ENCODE measurements around the gene EXOC2.

The EXOC2 gene

DNA sequence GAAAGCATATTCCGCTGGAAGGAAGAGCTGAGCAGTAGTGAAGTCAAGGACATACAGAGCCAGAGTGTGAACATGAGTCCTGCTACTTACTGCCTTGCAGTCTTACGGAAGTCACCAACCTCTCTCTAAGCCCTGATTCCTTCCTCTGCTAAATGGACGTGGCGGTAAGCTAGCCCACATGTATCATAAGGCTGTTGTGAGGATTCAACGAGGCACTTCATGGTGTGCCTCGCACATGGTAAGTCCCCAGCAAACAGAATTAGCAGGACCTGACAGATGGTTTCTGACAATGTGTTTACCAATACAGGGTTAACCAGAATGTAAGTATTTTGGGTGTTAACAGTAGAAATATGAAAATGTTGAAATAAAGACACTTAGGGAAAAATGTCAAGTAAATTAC, 208.2 kb downstream of the EXOC2 start:
- TF ChIP-seq TCF12 (IDR thresholded peaks at IDR 0.05; ENCODE audit: low read depth): no peak
- no peak for TF ChIP-seq EGR1 (IDR thresholded peaks at IDR 0.05)
- TF ChIP-seq YY1 (IDR thresholded peaks at IDR 0.05; ENCODE audit: low read depth): no peak
- TF ChIP-seq TEAD4 (IDR thresholded peaks at IDR 0.05): no peak
- TF ChIP-seq TAF1 (IDR thresholded peaks at IDR 0.05; ENCODE audit: low read depth): no peak
- TF ChIP-seq NFIC (IDR thresholded peaks at IDR 0.05): no peak
- no peak for TF ChIP-seq ZBTB7A (IDR thresholded peaks at IDR 0.05; ENCODE audit: low read depth)
- no peak for TF ChIP-seq FOXM1 (IDR thresholded peaks at IDR 0.05; ENCODE audit: borderline replicate concordance, low read depth)

DNA sequence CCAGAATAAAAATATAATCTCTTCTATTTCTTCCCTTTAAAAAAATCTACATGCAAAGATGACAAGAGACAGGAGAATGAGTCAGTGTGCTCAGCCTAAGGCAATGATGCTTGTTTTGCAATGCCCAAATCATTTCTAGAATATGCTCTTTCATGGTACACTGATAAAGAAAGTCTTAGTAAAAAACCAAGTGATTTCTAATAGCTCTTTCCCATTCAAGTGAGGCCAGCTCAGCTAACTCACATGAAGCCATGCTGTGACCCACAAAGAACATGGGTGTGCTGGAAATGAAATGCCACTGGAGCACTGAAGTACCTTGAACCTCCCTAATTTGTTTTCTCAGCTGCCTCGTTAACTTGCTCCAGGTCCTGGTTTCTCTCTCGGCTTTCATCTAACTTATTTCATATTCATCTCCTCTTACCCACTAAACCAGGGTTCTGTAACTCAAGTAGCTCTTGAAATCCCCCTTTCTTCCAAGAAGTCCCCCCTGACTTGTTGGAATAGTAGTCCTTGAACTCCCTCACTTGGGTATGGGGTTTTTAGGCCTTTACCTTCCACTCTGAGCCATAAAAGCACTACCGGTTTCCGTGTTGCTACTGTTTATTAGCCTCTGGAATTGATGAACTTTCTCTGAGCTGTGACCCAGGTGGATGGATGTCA, 208.7 kb downstream of the EXOC2 start:
- TF ChIP-seq TCF12 (IDR thresholded peaks at IDR 0.05; ENCODE audit: low read depth): no peak

DNA sequence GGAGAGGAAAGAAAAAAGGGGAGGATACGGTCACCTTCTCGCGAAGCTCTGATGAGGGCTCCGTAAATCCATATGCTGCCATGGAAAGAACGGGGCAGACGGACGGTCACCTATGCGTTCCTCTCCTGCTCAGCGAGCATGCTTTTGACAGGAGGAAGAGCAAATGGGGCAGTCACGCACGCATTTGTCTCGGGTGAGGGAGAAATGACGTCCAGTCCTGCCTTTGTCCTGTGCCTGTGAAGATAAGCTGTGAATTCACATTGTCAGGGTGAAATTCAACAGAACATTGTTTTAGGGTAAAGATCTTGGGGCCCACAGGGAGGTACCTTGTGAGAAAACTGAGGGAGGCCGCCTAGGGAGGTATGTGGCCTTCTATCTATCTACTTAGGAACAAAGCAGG, 217.6 kb downstream of the EXOC2 start:
- TF ChIP-seq, protein P1, sequence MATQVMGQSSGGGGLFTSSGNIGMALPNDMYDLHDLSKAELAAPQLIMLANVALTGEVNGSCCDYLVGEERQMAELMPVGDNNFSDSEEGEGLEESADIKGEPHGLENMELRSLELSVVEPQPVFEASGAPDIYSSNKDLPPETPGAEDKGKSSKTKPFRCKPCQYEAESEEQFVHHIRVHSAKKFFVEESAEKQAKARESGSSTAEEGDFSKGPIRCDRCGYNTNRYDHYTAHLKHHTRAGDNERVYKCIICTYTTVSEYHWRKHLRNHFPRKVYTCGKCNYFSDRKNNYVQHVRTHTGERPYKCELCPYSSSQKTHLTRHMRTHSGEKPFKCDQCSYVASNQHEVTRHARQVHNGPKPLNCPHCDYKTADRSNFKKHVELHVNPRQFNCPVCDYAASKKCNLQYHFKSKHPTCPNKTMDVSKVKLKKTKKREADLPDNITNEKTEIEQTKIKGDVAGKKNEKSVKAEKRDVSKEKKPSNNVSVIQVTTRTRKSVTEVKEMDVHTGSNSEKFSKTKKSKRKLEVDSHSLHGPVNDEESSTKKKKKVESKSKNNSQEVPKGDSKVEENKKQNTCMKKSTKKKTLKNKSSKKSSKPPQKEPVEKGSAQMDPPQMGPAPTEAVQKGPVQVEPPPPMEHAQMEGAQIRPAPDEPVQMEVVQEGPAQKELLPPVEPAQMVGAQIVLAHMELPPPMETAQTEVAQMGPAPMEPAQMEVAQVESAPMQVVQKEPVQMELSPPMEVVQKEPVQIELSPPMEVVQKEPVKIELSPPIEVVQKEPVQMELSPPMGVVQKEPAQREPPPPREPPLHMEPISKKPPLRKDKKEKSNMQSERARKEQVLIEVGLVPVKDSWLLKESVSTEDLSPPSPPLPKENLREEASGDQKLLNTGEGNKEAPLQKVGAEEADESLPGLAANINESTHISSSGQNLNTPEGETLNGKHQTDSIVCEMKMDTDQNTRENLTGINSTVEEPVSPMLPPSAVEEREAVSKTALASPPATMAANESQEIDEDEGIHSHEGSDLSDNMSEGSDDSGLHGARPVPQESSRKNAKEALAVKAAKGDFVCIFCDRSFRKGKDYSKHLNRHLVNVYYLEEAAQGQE (IDR thresholded peaks at IDR 0.05; ENCODE audit: low read depth): no peak
- TF ChIP-seq TAF1 (IDR thresholded peaks at IDR 0.05; ENCODE audit: low read depth) (no peak), TEAD4 (IDR thresholded peaks at IDR 0.05) (no peak), RAD21 (IDR thresholded peaks at IDR 0.05; ENCODE audit: low read depth) (no peak)

DNA sequence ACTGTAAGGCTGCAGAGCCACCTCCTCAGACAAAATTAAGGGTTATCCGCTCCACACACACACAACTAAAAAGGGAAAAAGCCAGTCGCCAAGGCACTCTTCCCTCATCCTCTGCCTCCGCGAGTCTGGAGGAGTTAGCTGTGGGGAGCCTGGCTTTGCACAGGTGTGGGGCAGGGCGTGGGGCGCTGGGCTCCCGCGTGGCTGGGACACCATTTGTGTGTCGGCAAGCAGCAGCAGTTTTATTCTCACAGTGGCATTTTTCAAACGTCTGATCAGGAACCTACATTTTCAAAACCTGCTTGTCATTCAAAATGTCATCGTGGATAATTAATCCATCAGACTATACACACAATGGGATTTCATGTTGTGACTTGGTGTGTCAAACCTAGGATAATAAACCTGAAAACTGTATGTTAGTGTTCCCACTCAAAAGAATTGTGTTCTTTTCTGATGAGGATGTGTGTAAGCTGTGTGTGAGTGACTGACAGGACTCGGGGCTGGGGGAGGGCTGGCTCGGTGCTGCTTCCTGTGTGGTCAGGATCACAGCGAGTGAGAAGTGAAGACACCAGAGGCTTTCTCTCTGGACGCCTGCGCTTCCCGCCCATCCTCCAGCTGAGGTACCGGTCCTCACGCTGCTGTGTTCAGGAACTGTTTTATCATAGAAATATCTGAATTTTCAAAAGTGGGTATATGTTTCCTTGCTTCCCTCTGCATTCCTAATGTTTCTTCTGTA, 218.3 kb downstream of the EXOC2 start:
- TF ChIP-seq, protein P2, sequence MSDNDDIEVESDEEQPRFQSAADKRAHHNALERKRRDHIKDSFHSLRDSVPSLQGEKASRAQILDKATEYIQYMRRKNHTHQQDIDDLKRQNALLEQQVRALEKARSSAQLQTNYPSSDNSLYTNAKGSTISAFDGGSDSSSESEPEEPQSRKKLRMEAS (IDR thresholded peaks at IDR 0.05): no peak
- no peak for TF ChIP-seq CEBPB (IDR thresholded peaks at IDR 0.05)
- no peak for TF ChIP-seq YY1 (IDR thresholded peaks at IDR 0.05; ENCODE audit: low read depth)
- no peak for TF ChIP-seq ZBTB7A (IDR thresholded peaks at IDR 0.05; ENCODE audit: low read depth)
- no peak for TF ChIP-seq FOXM1 (IDR thresholded peaks at IDR 0.05; ENCODE audit: borderline replicate concordance, low read depth)
- TF ChIP-seq EGR1 (IDR thresholded peaks at IDR 0.05): no peak
- no peak for TF ChIP-seq TCF12 (IDR thresholded peaks at IDR 0.05; ENCODE audit: low read depth)
- no peak for TF ChIP-seq TAF1 (IDR thresholded peaks at IDR 0.05; ENCODE audit: low read depth)
- TF ChIP-seq, protein P1 (IDR thresholded peaks at IDR 0.05; ENCODE audit: low read depth): no peak
- no peak for TF ChIP-seq TEAD4 (IDR thresholded peaks at IDR 0.05)
- TF ChIP-seq EP300 (IDR thresholded peaks at IDR 0.05; ENCODE audit: borderline replicate concordance): no peak

DNA sequence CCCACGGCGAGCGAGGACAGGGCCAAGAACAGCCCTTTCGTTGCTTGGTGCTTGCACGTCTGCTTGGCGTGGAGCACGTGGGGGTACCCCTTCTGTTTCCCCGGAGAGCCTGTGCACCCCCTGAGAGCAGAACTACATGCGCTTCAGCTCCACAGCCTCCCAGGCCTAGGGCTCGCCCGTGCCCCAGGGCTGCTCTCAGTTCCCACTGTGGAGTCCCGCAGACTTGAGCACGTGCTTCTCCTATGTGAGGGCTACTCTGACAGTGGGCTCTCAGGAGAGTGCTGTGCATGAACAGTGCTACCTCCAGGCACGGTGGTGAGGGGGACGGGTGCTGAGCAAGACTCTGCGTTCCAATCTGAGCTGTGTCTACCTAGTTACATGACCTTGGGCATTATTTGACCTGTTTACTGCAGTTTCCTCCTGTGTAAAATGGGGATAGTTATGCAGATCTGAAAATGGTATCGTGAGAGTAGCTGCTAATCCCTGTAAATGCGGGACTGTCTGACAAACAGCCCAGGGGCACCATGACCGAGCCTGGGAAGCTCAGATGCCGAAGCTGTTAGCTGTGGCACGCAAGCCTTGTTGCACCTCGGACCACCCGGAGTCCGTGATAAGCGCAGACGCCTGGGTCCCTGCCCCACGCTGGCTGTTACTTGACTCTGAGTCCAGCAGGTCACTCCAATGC, 219.0 kb downstream of the EXOC2 start:
- TF ChIP-seq RAD21 (IDR thresholded peaks at IDR 0.05; ENCODE audit: low read depth) (no peak), TEAD4 (IDR thresholded peaks at IDR 0.05) (no peak)
- TF ChIP-seq, protein P1 (IDR thresholded peaks at IDR 0.05; ENCODE audit: low read depth): no peak

DNA sequence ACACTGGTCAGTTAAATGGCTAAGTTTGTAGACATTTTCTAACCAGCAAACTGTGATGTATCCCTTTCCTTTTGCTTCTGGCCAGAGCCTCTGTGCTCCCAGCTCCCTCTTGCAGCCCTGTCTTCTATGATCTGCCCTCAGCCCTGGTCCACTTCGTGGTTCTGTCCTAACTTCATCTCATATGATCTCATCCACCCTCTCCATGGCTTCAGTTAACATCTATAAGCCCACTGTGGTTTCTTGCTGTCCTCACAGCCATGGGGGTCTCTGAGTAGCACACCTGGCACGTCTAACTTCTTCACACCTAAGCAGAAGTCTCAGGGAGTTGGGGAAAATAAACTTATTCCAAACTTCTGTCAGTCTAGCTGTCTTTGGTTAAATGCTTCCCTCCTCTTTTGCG, 219.6 kb downstream of the EXOC2 start:
- no peak for TF ChIP-seq YY1 (IDR thresholded peaks at IDR 0.05; ENCODE audit: low read depth)
